ENCODE data around the gene RRAS2. TPM values are rescaled to one million over a fixed set of nuclear protein-coding genes. Genes with fewer than 3 reads are reported as not detected.

Gene RRAS2
- total RNA-seq, 2 experiments from 2014 or later: 0.60 TPM; not detected in 1

DNA sequence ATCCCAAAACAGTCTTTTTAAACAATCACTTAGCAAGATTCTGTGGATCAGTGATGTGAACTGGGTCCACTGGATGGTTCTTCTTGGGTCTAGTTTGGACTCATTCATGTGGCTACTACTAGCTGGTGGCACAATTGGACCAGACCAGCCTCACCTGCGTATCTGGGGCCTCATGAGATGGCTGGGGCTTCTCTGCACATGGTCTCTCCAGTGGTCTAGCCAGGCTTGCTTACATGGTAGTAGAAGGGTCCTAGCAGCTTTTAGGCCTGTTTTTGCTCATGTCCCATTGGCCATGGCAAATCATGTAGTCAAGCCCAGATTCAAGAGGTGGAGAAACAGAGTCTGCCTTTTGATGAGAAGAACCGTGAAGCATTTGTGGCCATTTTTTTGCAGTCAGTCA, 94.0 kb downstream of the RRAS2 start:
- Histone ChIP-seq H3K4me1 (ENCODE audit: insufficient read depth, low read length, poor library complexity, severe bottlenecking) (no peaks in the 10 kb centered on the region), H3K9me2 (ENCODE audit: insufficient read depth, low read length) (no peaks in the 10 kb centered on the region), H3K9me3 (ENCODE audit: low read length) (no peaks in the 10 kb centered on the region), H3K4me2 (ENCODE audit: low read length) (no peak overlapping the region), H3K36me3 (ENCODE audit: insufficient read depth, low read length) (no peaks in the 10 kb centered on the region), H3K79me2 (ENCODE audit: insufficient read depth, low read depth, low read length) (no peaks in the 10 kb centered on the region), H3K4me3 (ENCODE audit: low read depth, low read length, poor library complexity, severe bottlenecking) (no peak overlapping the region), H2AFZ (ENCODE audit: low read length) (no peak overlapping the region), H3K27ac (ENCODE audit: low read depth, low read length, poor library complexity, severe bottlenecking) (no peak overlapping the region), H4K20me1 (ENCODE audit: insufficient read depth, low read length) (no peaks in the 10 kb centered on the region)
- intact Hi-C loops (cut with micrococcal nuclease; ENCODE audit: unreplicated experiment): no loop called here
- CTCF ChIA-PET (ENCODE audit: unreplicated experiment): no interaction called here
- no TSS peak for BruUV-seq (replicated peaks)
- TF ChIP-seq, protein P1, sequence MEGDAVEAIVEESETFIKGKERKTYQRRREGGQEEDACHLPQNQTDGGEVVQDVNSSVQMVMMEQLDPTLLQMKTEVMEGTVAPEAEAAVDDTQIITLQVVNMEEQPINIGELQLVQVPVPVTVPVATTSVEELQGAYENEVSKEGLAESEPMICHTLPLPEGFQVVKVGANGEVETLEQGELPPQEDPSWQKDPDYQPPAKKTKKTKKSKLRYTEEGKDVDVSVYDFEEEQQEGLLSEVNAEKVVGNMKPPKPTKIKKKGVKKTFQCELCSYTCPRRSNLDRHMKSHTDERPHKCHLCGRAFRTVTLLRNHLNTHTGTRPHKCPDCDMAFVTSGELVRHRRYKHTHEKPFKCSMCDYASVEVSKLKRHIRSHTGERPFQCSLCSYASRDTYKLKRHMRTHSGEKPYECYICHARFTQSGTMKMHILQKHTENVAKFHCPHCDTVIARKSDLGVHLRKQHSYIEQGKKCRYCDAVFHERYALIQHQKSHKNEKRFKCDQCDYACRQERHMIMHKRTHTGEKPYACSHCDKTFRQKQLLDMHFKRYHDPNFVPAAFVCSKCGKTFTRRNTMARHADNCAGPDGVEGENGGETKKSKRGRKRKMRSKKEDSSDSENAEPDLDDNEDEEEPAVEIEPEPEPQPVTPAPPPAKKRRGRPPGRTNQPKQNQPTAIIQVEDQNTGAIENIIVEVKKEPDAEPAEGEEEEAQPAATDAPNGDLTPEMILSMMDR (conservative IDR thresholded peaks at IDR 0.05; ENCODE audit: low read length): no peak
- TF ChIP-seq EZH2phosphoT487 (IDR thresholded peaks at IDR 0.05; ENCODE audit: borderline replicate concordance, low read depth, low read length): no peak
- POLR2A ChIA-PET: interaction anchor here (0.6 kb wide), 1 partner anchor 407 kb away, joined by 3 read pairs; no protein-coding TSS in a partner anchor
- DNase-seq (ENCODE audit: low spot score): no peak

DNA sequence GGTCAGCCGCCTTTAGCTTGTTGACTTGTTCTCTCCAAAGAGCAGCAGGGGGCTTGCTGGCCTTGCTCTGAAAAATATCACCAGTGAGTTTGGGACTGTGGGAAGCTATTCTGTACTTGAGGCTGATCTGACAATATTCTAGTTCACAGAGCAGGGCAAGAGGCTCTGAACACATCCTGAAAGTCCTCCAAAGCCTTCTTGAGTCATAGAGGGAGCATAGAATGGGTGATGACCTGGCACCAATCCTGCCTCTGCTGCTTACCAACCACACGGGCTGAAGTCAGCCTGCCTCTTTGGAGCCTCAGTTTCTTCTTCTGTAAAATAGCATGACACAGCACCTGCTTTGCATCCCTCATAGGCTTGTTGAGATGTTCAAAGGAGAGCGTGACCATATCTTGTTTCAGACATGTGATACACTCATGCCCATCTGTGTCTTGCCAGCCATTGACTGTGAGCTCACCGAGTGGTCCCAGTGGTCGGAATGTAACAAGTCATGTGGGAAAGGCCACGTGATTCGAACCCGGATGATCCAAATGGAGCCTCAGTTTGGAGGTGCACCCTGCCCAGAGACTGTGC, 96.6 kb downstream of the RRAS2 start:
- intact Hi-C loops (cut with micrococcal nuclease; ENCODE audit: unreplicated experiment): no loop called here
- Histone ChIP-seq H4K20me1 (ENCODE audit: insufficient read depth, low read length) (no peaks in the 10 kb centered on the region), H3K4me3 (ENCODE audit: low read depth, low read length, poor library complexity, severe bottlenecking) (no peak overlapping the region), H3K4me1 (ENCODE audit: insufficient read depth, low read length, poor library complexity, severe bottlenecking) (no peaks in the 10 kb centered on the region), H3K79me2 (ENCODE audit: insufficient read depth, low read depth, low read length) (no peaks in the 10 kb centered on the region), H3K36me3 (ENCODE audit: insufficient read depth, low read length) (no peaks in the 10 kb centered on the region), H2AFZ (ENCODE audit: low read length) (no peak overlapping the region), H3K27ac (ENCODE audit: low read depth, low read length, poor library complexity, severe bottlenecking) (no peak overlapping the region), H3K9me2 (ENCODE audit: insufficient read depth, low read length) (no peaks in the 10 kb centered on the region), H3K4me2 (ENCODE audit: low read length) (no peak overlapping the region), H3K9me3 (ENCODE audit: low read length) (no peaks in the 10 kb centered on the region)
- DNase-seq (ENCODE audit: low spot score): no peak
- CTCF ChIA-PET (ENCODE audit: unreplicated experiment): no interaction called here
- BruUV-seq (replicated peaks): no TSS peak
- POLR2A ChIA-PET: no interaction called here
- TF ChIP-seq, protein P1 (conservative IDR thresholded peaks at IDR 0.05; ENCODE audit: low read length): no peak
- no peak for TF ChIP-seq EZH2phosphoT487 (IDR thresholded peaks at IDR 0.05; ENCODE audit: borderline replicate concordance, low read depth, low read length)

DNA sequence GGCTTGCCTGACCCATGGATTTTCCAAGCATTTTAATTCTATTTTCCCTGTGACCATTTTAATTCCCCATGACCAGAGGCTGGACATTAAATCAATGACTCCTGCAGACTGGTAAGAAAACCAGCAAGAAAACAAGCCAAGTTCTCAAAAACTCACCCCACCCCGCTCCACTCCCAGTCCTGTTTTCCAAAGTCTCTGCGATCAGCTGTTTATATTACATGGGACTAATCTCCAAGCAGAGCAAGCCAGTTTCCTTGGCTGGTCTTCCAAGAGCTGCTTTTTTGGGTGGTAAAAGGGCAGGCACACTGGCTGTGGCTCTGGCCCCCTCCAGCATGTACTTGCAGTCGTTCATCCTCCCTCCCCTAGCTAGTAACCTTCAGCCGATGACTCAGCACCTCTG, 97.9 kb downstream of the RRAS2 start:
- no TSS peak for BruUV-seq (replicated peaks)
- Histone ChIP-seq H3K79me2 (ENCODE audit: insufficient read depth, low read depth, low read length) (no peaks in the 10 kb centered on the region), H4K20me1 (ENCODE audit: insufficient read depth, low read length) (no peaks in the 10 kb centered on the region), H3K9me3 (ENCODE audit: low read length) (no peaks in the 10 kb centered on the region), H3K27ac (ENCODE audit: low read depth, low read length, poor library complexity, severe bottlenecking) (no peak overlapping the region), H3K9me2 (ENCODE audit: insufficient read depth, low read length) (no peaks in the 10 kb centered on the region), H3K4me3 (ENCODE audit: low read depth, low read length, poor library complexity, severe bottlenecking) (no peak overlapping the region), H3K36me3 (ENCODE audit: insufficient read depth, low read length) (no peaks in the 10 kb centered on the region), H3K4me2 (ENCODE audit: low read length) (no peak overlapping the region), H2AFZ (ENCODE audit: low read length) (no peak overlapping the region), H3K4me1 (ENCODE audit: insufficient read depth, low read length, poor library complexity, severe bottlenecking) (no peaks in the 10 kb centered on the region)
- intact Hi-C loops (cut with micrococcal nuclease; ENCODE audit: unreplicated experiment): no loop called here
- POLR2A ChIA-PET: interaction anchor here (0.6 to 1.0 kb wide), 2 partner anchors 67 to 309 kb away, joined by 3 read pairs; no protein-coding TSS in a partner anchor
- CTCF ChIA-PET (ENCODE audit: unreplicated experiment): no interaction called here
- TF ChIP-seq, protein P1 (conservative IDR thresholded peaks at IDR 0.05; ENCODE audit: low read length): no peak
- TF ChIP-seq EZH2phosphoT487 (IDR thresholded peaks at IDR 0.05; ENCODE audit: borderline replicate concordance, low read depth, low read length): no peak
- no peak for DNase-seq (ENCODE audit: low spot score)
